MM.1S (cell line): ENCODE measurements around the gene APOA5.

ENCODE experiments used
- EZH2 ChIP-seq: fragments of 300-600 bp; sonication (generic); optimal IDR thresholded peaks from 2 replicates; pipeline ENCODE3; 2017; ENCODE audit warnings: low read depth, mild to moderate bottlenecking, antibody characterized with exemption, low read length, mixed read lengths
- EZH2phosphoT487 ChIP-seq: fragments of 300-600 bp; sonication (generic); IDR thresholded peaks from 2 replicates; pipeline ENCODE4 v1.6.1; 2018; ENCODE audit warnings: antibody characterized with exemption, low read length
- TF ChIP-seq, protein P1 (sequence below): fragments of 300-600 bp; sonication (generic); IDR thresholded peaks from 2 replicates; pipeline ENCODE4 v1.5.1; 2016; ENCODE audit warnings: antibody characterized with exemption, low read length, mixed read lengths

DNA sequence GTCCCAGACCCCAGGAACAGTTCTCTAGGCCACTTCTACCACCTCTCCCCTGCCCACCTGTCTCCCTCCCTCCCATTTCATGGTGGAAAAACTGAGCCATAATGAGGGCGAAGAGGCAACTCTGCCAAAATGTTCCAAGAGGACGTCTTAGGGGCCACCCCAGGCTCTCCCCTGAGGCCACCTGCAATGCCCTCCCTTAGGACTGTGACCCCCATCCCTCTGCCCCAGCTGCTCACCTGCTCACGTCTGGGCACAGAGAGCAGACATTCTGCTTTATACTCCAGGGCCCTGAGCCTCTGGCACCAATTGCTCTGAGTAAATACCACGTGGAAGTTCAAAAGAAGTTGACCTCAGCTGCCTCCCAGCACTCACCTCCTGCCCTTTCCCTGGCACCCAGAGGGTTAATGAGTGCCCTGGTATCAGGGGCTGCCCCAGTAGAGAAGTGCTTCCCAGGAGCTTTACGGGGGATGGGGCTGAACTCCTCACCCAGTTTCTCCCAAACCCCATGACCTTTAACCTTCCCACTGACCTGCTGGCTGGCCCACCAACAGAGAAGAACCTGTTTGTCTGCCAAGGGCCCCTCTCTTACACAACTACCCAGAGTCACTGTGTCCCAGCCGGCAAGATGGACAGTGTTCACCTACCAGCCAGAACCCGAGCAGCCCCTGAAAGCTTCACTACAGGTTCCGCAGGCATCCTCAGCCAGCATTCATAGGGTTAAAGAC, 627 bp upstream of the APOA5 start:
- TF ChIP-seq, protein P1, sequence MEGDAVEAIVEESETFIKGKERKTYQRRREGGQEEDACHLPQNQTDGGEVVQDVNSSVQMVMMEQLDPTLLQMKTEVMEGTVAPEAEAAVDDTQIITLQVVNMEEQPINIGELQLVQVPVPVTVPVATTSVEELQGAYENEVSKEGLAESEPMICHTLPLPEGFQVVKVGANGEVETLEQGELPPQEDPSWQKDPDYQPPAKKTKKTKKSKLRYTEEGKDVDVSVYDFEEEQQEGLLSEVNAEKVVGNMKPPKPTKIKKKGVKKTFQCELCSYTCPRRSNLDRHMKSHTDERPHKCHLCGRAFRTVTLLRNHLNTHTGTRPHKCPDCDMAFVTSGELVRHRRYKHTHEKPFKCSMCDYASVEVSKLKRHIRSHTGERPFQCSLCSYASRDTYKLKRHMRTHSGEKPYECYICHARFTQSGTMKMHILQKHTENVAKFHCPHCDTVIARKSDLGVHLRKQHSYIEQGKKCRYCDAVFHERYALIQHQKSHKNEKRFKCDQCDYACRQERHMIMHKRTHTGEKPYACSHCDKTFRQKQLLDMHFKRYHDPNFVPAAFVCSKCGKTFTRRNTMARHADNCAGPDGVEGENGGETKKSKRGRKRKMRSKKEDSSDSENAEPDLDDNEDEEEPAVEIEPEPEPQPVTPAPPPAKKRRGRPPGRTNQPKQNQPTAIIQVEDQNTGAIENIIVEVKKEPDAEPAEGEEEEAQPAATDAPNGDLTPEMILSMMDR = no peak
- TF ChIP-seq EZH2phosphoT487 (no peak), EZH2 (no peak)
